Naive thymus-derived CD8-positive, alpha-beta T cell (primary cell): ENCODE data around the gene SELENOH. TPM values are rescaled to one million over a fixed set of nuclear protein-coding genes. Genes with fewer than 3 reads are reported as not detected.
"Not testable (repeated sequence)": the region's sequence is repeated elsewhere in the genome, so short reads cannot be mapped to it uniquely, and the experiment has no call there.

Source experiments
- ATAC-seq, 2 donors: fragments of 150-1000 bp; cut with Tn5 transposase in 1 of 2; sonication (Bioruptor Pico), chemical (Tn5 transposase) in 1 of 2; 1 replicate in 1 of 2; 2 replicates in 1 of 2; pipeline ENCODE4 v1.10.0; 2021; ENCODE audit warnings: mild to moderate bottlenecking in 2 of 2, moderate library complexity in 2 of 2
- POLR2A ChIA-PET: fragments of 350-600 bp; sonication (Branson Sonifier 250); formaldehyde crosslinking; loops from one replicate; lab custom pipeline; 2021; ENCODE audit warnings: antibody characterized with exemption; lab: Charles Lee
- DNase-seq, 10 donors: peaks; one replicate each; pipeline versions ENCODE4 v3.0.0 to v3.0.0-alpha.2; 2020 to 2022
- H3K27ac Mint-ChIP-seq, 10 donors: one replicate each; pipeline ENCODE4 v1.8.0; 2020 to 2022; ENCODE audit warnings: mild to moderate bottlenecking in 10 of 10, mixed read lengths in 10 of 10, moderate library complexity in 4 of 10, inconsistent platforms in 1 of 10
- H3K27me3 Mint-ChIP-seq, 5 donors: one replicate each; pipeline ENCODE4 v1.8.0; 2021 to 2022; ENCODE audit warnings: mixed read lengths in 5 of 5
- H3K36me3 Mint-ChIP-seq, 3 donors: one replicate each; pipeline ENCODE4 v1.8.0; 2020 to 2022; ENCODE audit warnings: mixed read lengths in 3 of 3, mild to moderate bottlenecking in 2 of 3, inconsistent platforms in 1 of 3
- H3K4me1 Mint-ChIP-seq, 4 donors: one replicate each; pipeline ENCODE4 v1.8.0; 2021 to 2022; ENCODE audit warnings: mixed read lengths in 4 of 4
- H3K4me3 Mint-ChIP-seq, 10 donors: one replicate each; pipeline ENCODE4 v1.8.0; 2020 to 2022; ENCODE audit warnings: mild to moderate bottlenecking in 10 of 10, mixed read lengths in 10 of 10, moderate library complexity in 6 of 10, inconsistent platforms in 1 of 10
- H3K9me3 Mint-ChIP-seq, 9 donors: one replicate each; pipeline ENCODE4 v1.8.0; 2020 to 2022; ENCODE audit warnings: mixed read lengths in 9 of 9, mild to moderate bottlenecking in 3 of 9, inconsistent platforms in 1 of 9, moderate library complexity in 1 of 9
- polyA plus RNA-seq, 3 donors: library from polyadenylated mRNA; unstranded; fragments of 300-500 nt; fragmentation: Illumina TruSeq; gene quantifications; one replicate each; pipeline ENCODE4 v1.2.3, GENCODE V29; 2021
- total RNA-seq, 8 experiments: library from RNA in 2 of 8; stranded (reverse) in 2 of 8; gene quantifications; one replicate each; pipeline ENCODE4 v1.2.3 and lab custom pipeline; 2021 to 2026

The SELENOH gene
- total and polyA plus RNA-seq, 5 experiments from 2014 or later = 142 to 419 (median 294) TPM

GRCh38 chr11:57713835-57714234 is 27.5 kb upstream of the SELENOH start:
- Mint-ChIP-seq H3K4me1 (peaks cover 19 to 54% (median 45%) of the 10 kb centered on the region in 4 donors), H3K36me3 (peaks cover 0 to 18% (median 7%) of the 10 kb centered on the region in 3 donors), H3K9me3 (no peaks in the 10 kb centered on the region), H3K4me3 (peak overlapping the region; percentile 87 to 99 (median 96)), H3K27me3 (no peaks in the 10 kb centered on the region), H3K27ac (peak overlapping the region; percentile 12 to 98 (median 68))
- ATAC-seq = no peak
- DNase-seq = no peak
- POLR2A ChIA-PET = interaction anchor here (1.4 to 1.8 kb wide), 2 partner anchors 28 to 87 kb away, joined by 5 read pairs; partner anchors contain the start of gene SELENOH

GRCh38 chr11:57716726-57717125 is 24.6 kb upstream of the SELENOH start:
- H3K4me3 Mint-ChIP-seq, DNase-seq, H3K27ac Mint-ChIP-seq, H3K27me3 Mint-ChIP-seq, POLR2A ChIA-PET, ATAC-seq, H3K9me3 Mint-ChIP-seq: not testable (repeated sequence)
- peaks cover 0 to 34% (median 10%) of the 10 kb centered on the region in 3 donors for H3K36me3 Mint-ChIP-seq
- peaks cover 12 to 32% (median 31%) of the 10 kb centered on the region in 4 donors for H3K4me1 Mint-ChIP-seq

GRCh38 chr11:57727185-57727584 is 14.1 kb upstream of the SELENOH start:
- no peaks in the 10 kb centered on the region for H3K27me3 Mint-ChIP-seq
- H3K4me1 Mint-ChIP-seq = peaks cover 4 to 17% (median 11%) of the 10 kb centered on the region in 4 donors
- peak overlapping the region in 1 of 10 donors; percentile 74 for H3K27ac Mint-ChIP-seq
- H3K4me3 Mint-ChIP-seq = no peak overlapping the region
- ATAC-seq (no peak), DNase-seq (no peak)
- no peaks in the 10 kb centered on the region for H3K9me3 Mint-ChIP-seq
- peaks cover 0 to 17% (median 2%) of the 10 kb centered on the region in 3 donors for H3K36me3 Mint-ChIP-seq
- POLR2A ChIA-PET = interaction anchor here (0.9 kb wide), 1 partner anchor 15 kb away, joined by 4 read pairs; no protein-coding TSS in a partner anchor

GRCh38 chr11:57728829-57729228 is 12.5 kb upstream of the SELENOH start:
- H3K27me3 Mint-ChIP-seq = no peaks in the 10 kb centered on the region
- POLR2A ChIA-PET = interaction anchor here (0.6 to 0.8 kb wide), 2 partner anchors 10 to 22 kb away, joined by 3 to 4 read pairs; no protein-coding TSS in a partner anchor
- H3K4me3 Mint-ChIP-seq = no peak overlapping the region
- DNase-seq = no peak
- H3K9me3 Mint-ChIP-seq = no peaks in the 10 kb centered on the region
- H3K27ac Mint-ChIP-seq = peak overlapping the region in 1 of 10 donors; percentile 19
- H3K4me1 Mint-ChIP-seq = peaks cover 4 to 17% (median 11%) of the 10 kb centered on the region in 4 donors
- peaks cover 0 to 13% (median 2%) of the 10 kb centered on the region in 3 donors for H3K36me3 Mint-ChIP-seq
- ATAC-seq = no peak

GRCh38 chr11:57729479-57729878 is 11.8 kb upstream of the SELENOH start:
- Mint-ChIP-seq H3K36me3 (peaks cover 0 to 18% (median 2%) of the 10 kb centered on the region in 3 donors), H3K27me3 (no peaks in the 10 kb centered on the region), H3K9me3 (no peaks in the 10 kb centered on the region), H3K27ac (peak overlapping the region in 1 of 10 donors; percentile 29), H3K4me3 (no peak overlapping the region), H3K4me1 (peaks cover 4 to 17% (median 12%) of the 10 kb centered on the region in 4 donors)
- DNase-seq (no peak), ATAC-seq (no peak)
- POLR2A ChIA-PET = interaction anchor here (0.6 kb wide), 1 partner anchor 70 kb away, joined by 6 read pairs; no protein-coding TSS in a partner anchor

GRCh38 chr11:57732661-57733060 is 8.6 kb upstream of the SELENOH start:
- POLR2A ChIA-PET = interaction anchor here (0.5 to 1.0 kb wide), 2 partner anchors 60 to 65 kb away, joined by 3 to 4 read pairs; no protein-coding TSS in a partner anchor
- DNase-seq (no peak), ATAC-seq (no peak)
- Mint-ChIP-seq H3K27me3 (no peaks in the 10 kb centered on the region), H3K4me1 (peaks cover under 1 to 18% (median 10%) of the 10 kb centered on the region in 4 donors), H3K27ac (no peak overlapping the region), H3K36me3 (peaks cover 0 to 35% (median 2%) of the 10 kb centered on the region in 3 donors), H3K9me3 (no peaks in the 10 kb centered on the region), H3K4me3 (no peak overlapping the region)

GRCh38 chr11:57735619-57736298 is 5.5 kb upstream of the SELENOH start:
- no peak for DNase-seq
- H3K27me3 Mint-ChIP-seq = no peaks in the 10 kb centered on the region
- peaks cover 0 to 12% (median 3%) of the 10 kb centered on the region in 4 donors for H3K4me1 Mint-ChIP-seq
- POLR2A ChIA-PET = interaction anchor here (0.7 kb wide), 1 partner anchor 28 kb away, joined by 3 read pairs; no protein-coding TSS in a partner anchor
- H3K4me3 Mint-ChIP-seq = no peak overlapping the region
- ATAC-seq = no peak
- H3K36me3 Mint-ChIP-seq = peaks cover 0 to 51% (median 3%) of the 10 kb centered on the region in 3 donors
- H3K9me3 Mint-ChIP-seq = no peaks in the 10 kb centered on the region
- peak overlapping the region in 6 of 10 donors; percentile 7 to 63 (median 31) for H3K27ac Mint-ChIP-seq

GRCh38 chr11:57742087-57742452 is 779 bp downstream of the SELENOH start:
- H3K9me3 Mint-ChIP-seq = no peaks in the 10 kb centered on the region
- H3K27me3 Mint-ChIP-seq = no peaks in the 10 kb centered on the region
- peak overlapping the region; percentile 95 to 99 (median 98) for H3K27ac Mint-ChIP-seq
- POLR2A ChIA-PET = interaction anchor here (0.9 to 3.4 kb wide), 28 partner anchors 9 to 1873 kb away, joined by 3 to 41 read pairs (median 4); partner anchors contain the start of genes BTBD18, CLP1, CTNND1 and LPXN
- H3K36me3 Mint-ChIP-seq = peaks cover 8 to 77% (median 11%) of the 10 kb centered on the region in 3 donors
- peak overlapping the region; percentile 92 to 100 (median 99) for H3K4me3 Mint-ChIP-seq
- DNase-seq (no peak), ATAC-seq (no peak)
- peaks cover 17 to 56% (median 50%) of the 10 kb centered on the region in 4 donors for H3K4me1 Mint-ChIP-seq

- POLR2A ChIA-PET = interaction anchor here (1.1 to 1.2 kb wide), 2 partner anchors 23 to 103 kb away, joined by 3 read pairs; no protein-coding TSS in a partner anchor
- DNase-seq = no peak
- Mint-ChIP-seq H3K27ac (peak overlapping the region in 8 of 10 donors; percentile 66 to 88 (median 82)), H3K4me3 (peak overlapping the region in 8 of 10 donors; percentile 26 to 67 (median 50)), H3K4me1 (peaks cover 23 to 74% (median 55%) of the 10 kb centered on the region in 4 donors), H3K9me3 (no peaks in the 10 kb centered on the region), H3K27me3 (no peaks in the 10 kb centered on the region), H3K36me3 (peaks cover 7 to 66% (median 8%) of the 10 kb centered on the region in 3 donors)
- no peak for ATAC-seq
These were observed 3.1 kb downstream of the SELENOH start for GRCh38 chr11:57744357-57744756.

GRCh38 chr11:57745206-57745605 is 3.9 kb downstream of the SELENOH start:
- no peaks in the 10 kb centered on the region for H3K9me3 Mint-ChIP-seq

GRCh38 chr11:57746920-57747319 is 5.6 kb downstream of the SELENOH start:
- DNase-seq (no peak), ATAC-seq (no peak)
- Mint-ChIP-seq H3K9me3 (no peaks in the 10 kb centered on the region), H3K27me3 (no peaks in the 10 kb centered on the region), H3K4me1 (peaks cover 29 to 65% (median 49%) of the 10 kb centered on the region in 4 donors), H3K36me3 (peaks cover 6 to 65% (median 7%) of the 10 kb centered on the region in 3 donors), H3K4me3 (no peak overlapping the region), H3K27ac (peak overlapping the region; percentile 37 to 90 (median 84))
- POLR2A ChIA-PET = interaction anchor here (0.6 kb wide), 1 partner anchor 10 kb away, joined by 5 read pairs; no protein-coding TSS in a partner anchor

More at GRCh38 chr11:57745206-57745605, 3.9 kb downstream of the SELENOH start:
- no peak for ATAC-seq
- Mint-ChIP-seq H3K27me3 (no peaks in the 10 kb centered on the region), H3K36me3 (peaks cover 7 to 62% (median 8%) of the 10 kb centered on the region in 3 donors), H3K4me1 (peaks cover 23 to 74% (median 55%) of the 10 kb centered on the region in 4 donors), H3K27ac (peak overlapping the region; percentile 15 to 87 (median 80)), H3K4me3 (peak overlapping the region in 2 of 10 donors; percentile 10 to 52)
- POLR2A ChIA-PET = interaction anchor here (0.6 to 1.2 kb wide), 4 partner anchors 22 to 104 kb away, joined by 3 to 5 read pairs (median 3); no protein-coding TSS in a partner anchor
- DNase-seq = no peak

- Mint-ChIP-seq H3K9me3 (no peaks in the 10 kb centered on the region), H3K27me3 (no peaks in the 10 kb centered on the region), H3K4me3 (no peak overlapping the region), H3K36me3 (peaks cover 0 to 27% (median 0%) of the 10 kb centered on the region in 3 donors), H3K27ac (peak overlapping the region in 5 of 10 donors; percentile 4 to 90 (median 61)), H3K4me1 (peaks cover 13 to 31% (median 22%) of the 10 kb centered on the region in 4 donors)
- DNase-seq = no peak
- ATAC-seq = no peak
- POLR2A ChIA-PET = interaction anchor here (0.9 kb wide), 1 partner anchor 9 kb away, joined by 4 read pairs; the partner anchor contains the start of gene SELENOH
These were observed 9.9 kb downstream of the SELENOH start for GRCh38 chr11:57751176-57751575.
